Hematopoietic multipotent progenitor cell treated with erythropoietin and hydrocortisone succinate and interleukin-3 and kit ligand, for 4 days (in vitro differentiated cells): Measurements from ENCODE around the gene SEMA5A.
A peak's percentile ranks its signal among the peaks of the same experiment; 100 is the strongest.

Source experiments
- DNase-seq: peaks from one replicate; pipeline ENCODE4 v3.0.0-alpha.2; 2015

Gene SEMA5A

GRCh38 chr5:9090381-9091026 is 455.4 kb downstream of the SEMA5A start:
- DNase-seq = no peak

- DNase-seq = no peak
Measured at GRCh38 chr5:9089893-9090292, 456.0 kb downstream of the SEMA5A start.

- no peak for DNase-seq
Measured at GRCh38 chr5:9082996-9083395, 462.9 kb downstream of the SEMA5A start.

GRCh38 chr5:9072701-9073100 is 473.2 kb downstream of the SEMA5A start:
- DNase-seq = no peak

GRCh38 chr5:9071524-9071923 is 474.4 kb downstream of the SEMA5A start:
- no peak for DNase-seq

- DNase-seq = no peak
Measured at GRCh38 chr5:9071074-9071473, 474.8 kb downstream of the SEMA5A start.

GRCh38 chr5:9069650-9070049 is 476.2 kb downstream of the SEMA5A start:
- DNase-seq = no peak

GRCh38 chr5:9067154-9067553 is 478.7 kb downstream of the SEMA5A start:
- no peak for DNase-seq

- DNase-seq = no peak
Measured at GRCh38 chr5:9066349-9066748, 479.5 kb downstream of the SEMA5A start.

- no peak for DNase-seq
Measured at GRCh38 chr5:9063615-9064245, 482.1 kb downstream of the SEMA5A start.

GRCh38 chr5:9062873-9063272 is 483.0 kb downstream of the SEMA5A start:
- DNase-seq = no peak

GRCh38 chr5:9059920-9060691 is 485.8 kb downstream of the SEMA5A start:
- DNase-seq = no peak

- no peak for DNase-seq
Measured at GRCh38 chr5:9058666-9059065, 487.2 kb downstream of the SEMA5A start.

GRCh38 chr5:9058161-9058560 is 487.7 kb downstream of the SEMA5A start:
- no peak for DNase-seq

- DNase-seq = no peak
Measured at GRCh38 chr5:9057406-9058000, 488.4 kb downstream of the SEMA5A start.

GRCh38 chr5:9056046-9056445 is 489.8 kb downstream of the SEMA5A start:
- DNase-seq = no peak

- DNase-seq = no peak
Measured at GRCh38 chr5:9054821-9055589, 490.9 kb downstream of the SEMA5A start.

- DNase-seq = no peak
Measured at GRCh38 chr5:9054322-9054721, 491.6 kb downstream of the SEMA5A start.

- no peak for DNase-seq
Measured at GRCh38 chr5:9052421-9052820, 493.5 kb downstream of the SEMA5A start.

- no peak for DNase-seq
Measured at GRCh38 chr5:9051779-9052178, 494.1 kb downstream of the SEMA5A start.

- no peak for DNase-seq
Measured at GRCh38 chr5:9047932-9048331, 497.9 kb downstream of the SEMA5A start.

GRCh38 chr5:9046756-9047481 is 499.0 kb downstream of the SEMA5A start:
- peak; percentile 24 for DNase-seq
